CD4-positive, alpha-beta T cell treated with Interleukin-4 for 1 hour (primary cell): ENCODE measurements around the gene C1QC.

Experiments used
- DNase-seq, 2 donors: peaks; one replicate each; pipeline ENCODE4 v3.0.0-alpha.2; 2020 to 2022

The C1QC gene

DNA sequence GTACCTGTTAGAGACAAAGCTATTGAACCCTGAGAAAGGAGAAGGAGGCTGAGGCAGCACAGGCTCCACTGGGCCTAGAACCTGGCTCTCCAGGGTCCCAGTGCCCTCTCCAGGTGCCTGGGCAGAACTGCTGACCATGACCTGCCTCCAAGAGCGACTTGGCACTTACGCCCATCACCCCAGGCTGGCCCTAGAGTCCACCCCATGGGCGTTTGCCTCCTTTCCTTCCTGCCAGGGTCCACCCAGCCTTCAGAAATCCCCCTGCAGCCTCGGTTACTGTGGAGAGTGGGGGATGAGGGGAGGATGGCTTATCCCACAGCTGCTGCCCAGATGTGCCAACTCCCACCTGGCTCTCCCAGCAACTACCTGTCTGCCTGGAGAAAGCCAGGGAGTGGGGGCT is 21.7 kb upstream of the C1QC start:
- no peak for DNase-seq

DNA sequence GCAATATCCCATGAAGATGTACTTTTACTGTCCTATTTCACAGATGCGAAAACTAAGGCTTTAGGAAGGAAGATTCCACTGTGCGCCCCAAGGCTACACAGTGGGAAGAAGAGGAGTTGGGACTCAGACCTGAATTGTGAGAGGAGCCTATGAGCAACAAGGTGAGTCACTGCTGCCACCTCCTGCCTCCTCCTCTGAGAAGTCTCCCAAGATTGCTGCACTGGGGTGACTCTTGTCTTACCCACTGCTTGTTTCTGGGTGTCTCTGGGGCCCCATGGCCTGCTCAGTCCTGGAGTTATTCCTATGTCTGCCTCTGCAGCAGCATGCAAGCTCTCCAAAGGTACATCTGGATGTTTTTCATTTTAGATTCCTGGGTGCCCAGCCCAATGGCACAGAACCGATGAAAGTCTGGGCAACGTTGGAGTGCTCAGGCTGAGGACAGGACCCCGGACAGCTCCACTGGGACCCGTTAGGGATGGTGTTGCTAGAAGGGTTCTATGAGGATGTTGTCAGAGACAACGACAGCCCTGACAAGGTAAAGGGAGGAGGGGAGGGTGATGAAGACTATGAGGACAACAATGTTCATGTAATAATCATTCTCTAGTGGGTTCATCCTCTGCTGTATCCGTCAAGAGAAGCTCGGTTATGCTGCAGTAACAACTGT is 18.0 kb upstream of the C1QC start:
- DNase-seq, result no peak

DNA sequence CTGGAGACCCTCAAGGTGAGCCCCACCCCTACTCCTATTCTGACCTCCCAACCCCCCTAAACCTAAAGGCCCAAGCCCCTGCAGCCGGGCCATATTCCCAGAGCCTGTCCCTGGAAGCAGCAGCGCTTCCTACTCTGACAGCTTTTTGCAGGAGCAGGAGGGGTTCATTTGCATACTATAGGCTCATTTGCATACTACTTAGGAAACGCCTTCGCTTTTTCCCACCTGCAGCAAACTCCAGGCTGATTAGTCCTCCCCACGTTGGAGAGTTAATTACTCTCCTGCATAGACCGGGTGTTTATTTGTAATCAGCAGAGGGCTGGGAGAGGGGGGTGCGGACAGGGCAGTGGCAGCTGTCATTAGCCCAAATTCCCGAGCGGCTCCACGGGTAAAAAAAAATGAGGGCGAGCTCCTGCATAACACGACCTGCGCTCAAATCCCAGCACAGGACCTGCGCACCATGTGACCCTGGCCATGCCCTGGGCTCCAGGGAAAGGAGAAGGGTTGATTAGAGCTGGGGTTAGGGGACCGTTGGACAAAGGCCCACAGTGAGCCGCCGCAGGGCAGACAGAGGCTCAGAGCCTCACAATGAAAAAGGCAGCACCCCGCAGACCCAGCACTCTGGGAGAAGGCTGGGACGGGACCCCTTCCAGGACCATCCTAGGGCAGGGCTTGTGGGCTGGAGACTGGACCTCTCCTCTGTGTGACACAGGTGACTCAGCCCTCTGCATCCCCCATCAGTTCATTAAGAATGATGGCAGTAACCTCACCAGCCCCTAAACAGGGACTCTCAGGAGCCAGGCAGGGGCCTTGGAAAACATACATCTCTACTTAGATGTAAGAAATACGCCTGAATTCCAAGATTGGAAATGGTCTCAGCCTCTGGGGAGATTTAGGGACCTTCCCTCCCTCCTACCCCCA is 16.9 kb upstream of the C1QC start:
- no peak for DNase-seq

DNA sequence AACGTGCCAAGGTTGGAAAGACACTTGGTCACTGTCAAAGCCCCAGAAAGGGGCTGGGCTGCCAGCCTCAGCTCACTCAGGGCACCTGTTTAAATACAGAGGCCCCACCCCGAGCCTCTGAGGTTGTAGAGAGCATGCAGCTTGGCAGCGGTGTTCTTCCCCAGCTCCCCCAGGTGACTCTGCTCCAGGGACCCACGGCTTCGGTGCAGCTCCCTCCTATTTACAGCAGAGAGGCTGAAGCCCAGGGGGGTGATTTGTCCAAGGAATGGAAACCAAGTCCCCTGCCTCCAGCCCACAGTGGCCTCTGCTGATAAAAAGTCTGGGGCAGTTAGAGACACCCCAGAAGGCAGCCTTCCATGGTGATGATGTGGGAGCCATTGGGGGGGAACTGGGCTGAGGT is 16.1 kb upstream of the C1QC start:
- DNase-seq, result no peak

DNA sequence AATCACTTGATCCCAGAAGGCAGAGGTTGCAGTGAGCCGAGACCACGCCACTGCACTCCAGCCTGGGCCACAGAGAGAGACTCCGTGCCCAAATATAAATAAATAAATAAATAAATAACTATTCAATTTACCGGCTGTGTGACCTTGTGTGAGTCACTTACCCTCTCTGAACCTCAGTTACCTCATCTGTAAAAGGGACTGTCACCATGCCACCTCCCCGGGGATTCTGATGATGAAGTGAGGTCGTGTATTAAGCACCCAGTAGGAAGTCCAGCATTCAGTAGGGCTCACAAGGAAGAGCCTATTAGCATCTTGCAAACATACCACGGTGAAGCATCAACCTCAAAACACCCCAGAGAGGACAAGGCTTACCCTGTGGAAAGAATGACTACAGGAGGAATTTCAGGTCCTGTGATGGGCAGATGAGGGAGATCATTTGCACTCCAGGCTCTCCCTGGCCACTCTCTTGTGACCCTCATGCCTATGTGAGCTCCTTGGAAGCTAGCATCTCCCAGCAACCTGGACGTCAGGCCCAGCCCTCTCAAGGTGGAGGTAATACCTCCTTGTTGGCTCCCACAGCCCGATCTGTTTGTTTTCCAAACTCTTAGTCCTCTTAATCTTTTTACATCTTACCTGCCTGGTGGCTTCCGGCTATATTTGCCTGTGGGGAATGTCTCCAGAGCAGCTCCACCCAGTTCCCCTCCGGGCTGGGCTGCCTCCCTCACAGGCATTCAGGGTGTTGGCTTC is 14.6 kb upstream of the C1QC start:
- DNase-seq, result no peak

DNA sequence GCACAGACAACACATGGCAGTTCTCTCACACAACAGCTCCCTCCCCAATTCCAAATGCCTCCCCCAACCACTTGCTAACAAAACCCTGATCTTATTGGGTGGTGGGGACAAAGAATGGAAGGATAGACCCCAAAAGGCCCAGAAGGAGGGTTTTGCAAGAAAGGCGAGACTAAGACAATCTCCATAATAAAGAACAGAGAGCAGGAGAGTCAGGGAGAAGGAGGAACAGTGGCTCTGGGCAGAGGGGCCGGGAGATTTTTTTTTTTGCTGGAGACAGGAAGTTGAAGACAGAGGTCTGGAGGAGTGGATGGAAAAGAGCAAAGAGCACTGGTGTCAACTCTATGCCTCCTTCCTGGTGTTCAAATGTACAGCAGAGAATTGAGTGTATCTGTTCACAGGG is 13.5 kb upstream of the C1QC start:
- no peak for DNase-seq

DNA sequence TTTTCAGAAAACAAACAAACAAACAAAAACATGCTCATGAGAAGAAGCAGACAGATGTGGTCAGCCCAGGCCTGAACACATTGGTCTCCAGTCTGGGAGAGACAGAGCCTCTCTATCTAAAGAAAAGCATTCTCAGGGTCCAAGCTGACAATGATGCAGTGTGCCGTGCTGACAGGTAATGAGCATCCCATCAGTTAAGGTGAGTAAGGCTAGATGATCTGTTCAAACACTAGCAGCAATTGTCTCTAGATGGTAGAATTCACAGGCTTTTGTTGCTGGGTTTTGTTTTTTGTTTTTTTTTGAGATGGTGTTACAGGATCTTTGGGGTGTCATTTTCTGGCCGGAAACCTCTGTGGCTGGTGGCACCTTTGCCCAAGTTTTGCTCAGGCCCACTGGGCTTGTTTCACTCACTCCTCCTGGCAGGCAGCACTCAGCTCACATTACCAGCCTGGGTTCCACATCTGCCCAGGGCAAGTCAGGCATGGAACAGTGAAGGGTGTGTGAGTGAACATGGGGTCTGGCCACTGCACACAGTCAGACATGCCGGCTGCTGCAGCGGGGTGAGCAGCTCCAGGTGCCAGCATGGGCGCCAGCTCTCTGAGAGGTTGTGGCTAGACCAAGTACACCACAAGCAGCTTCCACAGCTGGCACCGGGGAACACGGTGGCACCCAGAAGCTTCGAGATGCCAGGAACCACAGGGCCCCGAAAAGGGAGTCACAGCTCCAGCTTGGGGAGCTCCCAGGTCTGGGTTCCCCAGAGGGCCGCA is 9.6 kb upstream of the C1QC start:
- no peak for DNase-seq

DNA sequence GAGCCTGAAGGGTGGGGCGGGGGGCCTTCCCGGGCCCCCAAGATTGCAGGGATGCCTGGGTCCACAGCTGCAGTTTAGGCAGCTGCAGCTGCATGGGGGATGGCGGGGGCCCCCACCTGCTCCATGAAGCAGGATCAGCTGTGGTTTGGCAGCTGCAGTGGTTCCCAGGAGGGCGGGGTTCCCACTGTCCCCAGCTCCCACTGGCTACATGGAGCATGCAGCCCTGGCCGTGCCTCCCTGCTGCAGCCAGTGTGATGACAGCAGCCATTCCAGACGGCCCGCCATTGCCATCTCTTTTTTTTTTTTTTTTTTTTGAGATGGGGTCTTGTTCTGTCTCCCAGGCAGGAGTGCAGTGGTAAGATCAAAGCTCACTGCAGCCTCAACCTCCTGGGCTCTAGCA is 8.0 kb upstream of the C1QC start:
- DNase-seq, result no peak

DNA sequence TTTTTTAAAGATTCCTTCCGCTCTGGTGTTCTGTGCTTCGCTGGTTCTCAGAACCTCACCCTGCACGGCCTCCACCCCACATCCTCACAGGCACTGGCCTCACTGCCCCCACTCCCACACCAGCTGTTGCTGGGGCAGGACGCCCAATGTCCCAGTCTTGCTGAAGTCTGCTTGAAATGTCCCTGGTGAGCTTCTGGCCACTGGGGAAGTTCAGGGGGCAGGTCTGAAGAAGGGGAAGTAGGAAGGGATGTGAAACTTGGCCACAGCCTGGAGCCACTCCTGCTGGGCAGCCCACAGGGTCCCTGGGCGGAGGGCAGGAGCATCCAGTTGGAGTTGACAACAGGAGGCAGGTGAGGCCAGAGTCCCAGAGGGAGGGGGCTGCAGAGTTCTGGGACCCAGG is 7.1 kb upstream of the C1QC start, which contains the start of gene C1QA:
Gene C1QA, plus strand, starts transcription at position 276 of the 400 bp plus-strand sequence. CDS start 989 bp downstream, outside the sequence.
- no peak for DNase-seq

DNA sequence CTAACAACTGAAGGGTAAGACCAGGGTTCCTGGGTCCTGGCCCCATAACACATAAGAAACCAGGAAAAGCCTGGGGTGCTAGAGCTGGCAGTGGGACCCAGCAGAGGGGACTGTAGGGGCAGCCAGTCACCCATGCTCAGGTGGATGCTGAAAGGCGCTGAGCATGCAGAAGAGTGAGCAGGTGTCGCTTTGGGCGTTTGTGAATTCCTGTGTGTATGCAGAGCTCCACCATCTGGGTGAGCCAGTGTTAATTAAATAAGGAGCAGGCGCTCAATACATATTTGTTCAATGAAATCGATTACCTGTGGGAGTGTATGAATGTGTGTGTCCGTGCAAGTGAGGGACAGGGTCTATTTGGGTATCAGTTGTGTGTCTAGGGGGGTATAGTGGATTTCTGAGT is 6.5 kb upstream of the C1QC start:
- DNase-seq, result no peak

DNA sequence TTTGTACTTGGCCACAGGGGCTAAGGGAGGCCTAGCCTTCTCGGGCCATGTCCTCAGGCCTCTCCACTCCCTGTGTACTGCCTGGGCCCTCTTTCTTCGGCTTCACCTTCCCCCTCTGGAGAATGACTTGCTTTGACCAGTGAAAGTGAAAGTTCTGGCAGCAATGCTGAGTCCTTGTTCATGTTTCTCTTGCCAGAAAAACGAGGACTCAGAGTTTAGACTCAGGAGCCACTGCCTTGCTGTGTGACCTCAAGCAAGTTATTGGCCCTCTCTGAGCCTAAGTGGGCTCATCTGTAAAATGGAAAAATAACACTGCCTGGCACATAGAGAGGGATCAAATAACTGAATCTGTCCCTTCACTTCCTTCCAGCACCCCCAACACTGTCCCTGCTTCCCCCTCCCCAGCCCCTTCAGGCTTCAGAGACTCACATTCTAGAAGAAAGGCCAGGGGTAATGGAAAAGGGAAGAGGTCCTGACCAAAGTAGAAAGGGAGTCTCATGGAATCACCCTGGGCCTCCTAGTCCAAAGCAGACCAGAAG is 5.5 kb upstream of the C1QC start:
- DNase-seq, result no peak

DNA sequence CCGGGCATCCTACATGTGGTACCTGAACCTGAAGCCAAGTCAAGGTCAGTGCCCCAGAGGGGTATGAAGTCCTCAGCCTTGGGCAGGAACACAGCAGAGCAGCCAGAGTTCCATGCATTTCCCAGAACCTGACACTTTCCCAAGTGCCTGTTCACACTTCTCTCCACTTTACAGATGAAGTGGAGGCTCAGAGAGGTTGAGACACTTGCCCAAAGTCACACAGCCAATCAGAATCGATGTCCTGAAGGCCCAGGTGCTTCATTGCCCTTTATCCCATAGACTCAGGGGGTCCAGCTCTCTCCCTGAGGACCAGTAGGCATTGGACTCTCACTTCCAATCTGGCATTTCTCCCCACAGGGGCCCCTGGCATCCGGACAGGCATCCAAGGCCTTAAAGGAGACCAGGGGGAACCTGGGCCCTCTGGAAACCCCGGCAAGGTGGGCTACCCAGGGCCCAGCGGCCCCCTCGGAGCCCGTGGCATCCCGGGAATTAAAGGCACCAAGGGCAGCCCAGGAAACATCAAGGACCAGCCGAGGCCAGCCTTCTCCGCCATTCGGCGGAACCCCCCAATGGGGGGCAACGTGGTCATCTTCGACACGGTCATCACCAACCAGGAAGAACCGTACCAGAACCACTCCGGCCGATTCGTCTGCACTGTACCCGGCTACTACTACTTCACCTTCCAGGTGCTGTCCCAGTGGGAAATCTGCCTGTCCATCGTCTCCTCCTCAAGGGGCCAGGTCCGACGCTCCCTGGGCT is 4.8 kb upstream of the C1QC start:
- DNase-seq, result no peak

DNA sequence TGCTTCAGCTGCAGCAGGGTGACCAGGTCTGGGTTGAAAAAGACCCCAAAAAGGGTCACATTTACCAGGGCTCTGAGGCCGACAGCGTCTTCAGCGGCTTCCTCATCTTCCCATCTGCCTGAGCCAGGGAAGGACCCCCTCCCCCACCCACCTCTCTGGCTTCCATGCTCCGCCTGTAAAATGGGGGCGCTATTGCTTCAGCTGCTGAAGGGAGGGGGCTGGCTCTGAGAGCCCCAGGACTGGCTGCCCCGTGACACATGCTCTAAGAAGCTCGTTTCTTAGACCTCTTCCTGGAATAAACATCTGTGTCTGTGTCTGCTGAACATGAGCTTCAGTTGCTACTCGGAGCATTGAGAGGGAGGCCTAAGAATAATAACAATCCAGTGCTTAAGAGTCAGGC is 4.1 kb upstream of the C1QC start:
- no peak for DNase-seq

DNA sequence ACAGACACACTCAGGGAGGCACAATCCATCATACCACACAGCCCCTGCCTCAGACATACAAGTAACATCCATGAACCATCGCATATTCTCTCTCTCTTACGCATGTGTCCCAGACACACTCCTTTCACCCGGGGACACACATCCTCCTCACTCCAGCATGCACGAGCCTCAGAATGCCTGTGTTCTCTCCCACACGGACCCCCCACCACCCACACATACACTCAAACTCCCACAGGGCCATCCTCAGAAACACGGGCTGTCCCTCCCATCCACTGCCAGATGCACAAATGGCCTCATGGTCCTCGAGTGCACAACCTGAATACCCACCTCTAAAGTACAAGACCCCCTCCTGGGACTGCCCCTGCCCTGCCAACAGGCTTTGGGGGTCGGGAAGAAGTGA is 2.2 kb upstream of the C1QC start:
- no peak for DNase-seq

DNA sequence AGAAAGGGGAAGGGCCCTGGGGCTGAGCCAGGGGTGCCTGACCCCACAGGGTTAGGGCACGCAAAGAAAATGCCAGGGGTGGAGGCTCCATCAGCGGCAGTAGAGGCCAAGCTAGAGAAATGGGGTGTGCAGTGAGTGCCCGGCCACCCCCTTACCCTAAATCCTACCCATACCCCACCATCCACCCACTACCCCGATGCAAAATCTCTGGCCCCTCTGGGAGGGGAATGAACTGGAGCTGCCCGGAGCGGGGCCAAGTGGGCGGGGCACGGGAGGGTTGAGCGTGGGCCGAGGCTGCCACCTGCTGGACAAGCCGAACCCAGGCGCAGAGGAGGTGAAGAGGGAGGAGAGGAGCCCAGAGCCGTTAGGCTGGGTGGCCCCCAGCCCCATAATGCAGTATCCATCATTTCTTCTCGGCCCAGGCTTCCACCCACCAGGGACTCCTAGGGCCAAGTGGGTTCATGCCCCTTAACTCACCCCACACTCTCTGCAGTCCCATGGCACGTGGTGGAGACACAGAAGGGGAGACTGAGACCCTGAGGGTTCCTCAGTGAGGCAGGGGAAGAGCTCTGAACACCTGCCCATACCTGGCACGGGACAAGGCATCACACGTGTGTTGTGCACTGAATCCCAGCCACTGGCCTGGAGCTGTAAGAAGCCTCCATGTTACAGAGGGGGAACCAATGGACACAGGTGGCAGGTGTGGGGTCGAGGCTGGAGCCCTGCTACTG is 1.4 kb upstream of the C1QC start:
- DNase-seq, result peak; percentile 56 to 59

DNA sequence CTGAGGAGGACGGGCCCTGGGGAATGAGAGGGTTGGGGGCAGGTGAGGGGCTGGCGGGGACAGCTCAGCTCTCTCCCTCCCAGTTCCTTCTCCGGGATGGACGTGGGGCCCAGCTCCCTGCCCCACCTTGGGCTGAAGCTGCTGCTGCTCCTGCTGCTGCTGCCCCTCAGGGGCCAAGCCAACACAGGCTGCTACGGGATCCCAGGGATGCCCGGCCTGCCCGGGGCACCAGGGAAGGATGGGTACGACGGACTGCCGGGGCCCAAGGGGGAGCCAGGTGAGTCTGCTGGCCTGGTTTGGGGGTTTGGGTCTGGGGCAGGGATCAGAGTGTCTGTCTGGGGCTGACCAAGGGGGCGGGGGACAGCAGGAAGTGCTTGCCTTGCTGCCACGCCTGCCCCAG is 495 bp downstream of the C1QC start:
- DNase-seq, result no peak

DNA sequence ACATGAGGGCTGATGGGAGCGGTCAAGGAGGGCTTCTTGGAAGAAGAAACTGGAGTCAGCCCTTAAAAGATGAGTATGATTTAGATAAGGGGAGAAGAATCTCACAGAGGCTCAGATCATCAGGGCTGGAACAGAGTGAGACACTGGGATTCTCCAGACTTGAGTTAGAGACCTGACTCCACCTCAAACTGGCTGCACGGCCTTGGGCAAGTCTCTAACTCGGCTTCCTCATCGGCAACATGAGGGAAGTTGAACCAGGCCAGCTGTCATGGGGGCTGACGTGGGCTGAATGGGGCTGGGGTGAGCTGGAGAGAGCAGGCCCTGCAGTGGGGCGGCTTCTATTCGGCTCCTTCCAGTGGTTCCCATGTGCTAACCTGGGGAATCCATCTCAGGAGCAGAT is 2.5 kb downstream of the C1QC start:
- no peak for DNase-seq

DNA sequence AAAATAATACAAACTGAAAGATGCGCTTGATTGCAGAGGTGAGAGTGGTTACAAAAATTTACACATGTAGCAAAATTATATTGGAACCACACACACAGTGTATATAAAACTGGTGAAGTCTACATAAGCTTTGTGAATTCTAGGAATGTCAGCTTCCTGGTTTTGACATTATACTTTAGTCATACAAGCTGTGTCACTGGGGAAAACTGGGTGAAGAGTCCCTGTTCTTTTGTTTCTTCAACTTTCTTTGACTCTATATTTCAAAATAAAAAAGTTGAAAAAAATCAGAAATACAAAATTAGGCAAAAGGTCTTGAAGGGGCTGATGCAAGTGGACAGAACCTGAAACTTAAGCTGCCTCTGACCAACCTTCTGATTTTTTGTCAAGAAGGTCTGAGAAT is 3.0 kb downstream of the C1QC start:
- no peak for DNase-seq

DNA sequence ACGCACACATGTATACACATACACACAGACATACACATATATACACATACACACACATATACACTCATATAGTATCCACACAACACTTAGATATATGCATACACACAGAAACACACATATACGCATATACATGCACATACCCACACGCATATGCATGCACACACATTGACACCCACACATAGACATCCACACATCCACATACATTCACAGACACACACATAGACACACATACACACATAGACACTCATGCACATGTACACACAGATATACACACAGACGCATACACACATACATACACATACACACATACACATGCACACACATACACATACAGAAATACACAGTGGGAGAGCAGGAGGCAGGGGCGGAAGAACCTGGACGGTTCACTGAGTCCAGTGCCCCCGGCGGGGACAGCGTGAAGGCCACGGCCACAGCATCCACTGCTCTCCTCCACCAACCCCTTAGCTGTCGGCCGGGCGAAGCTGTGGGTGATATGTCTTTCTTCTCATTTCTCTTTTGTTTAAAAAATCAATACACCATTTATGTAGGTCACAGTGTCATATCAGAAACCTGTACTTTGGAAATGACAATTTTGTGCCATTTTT is 6.8 kb downstream of the C1QC start:
- DNase-seq, result no peak
